Stimulated activated CD4-positive, alpha-beta T cell treated with anti-CD3 and anti-CD28 coated beads, Interleukin-1b, Interleukin-23, amount 100 ng/mL, for 4 hours (primary cell): ENCODE results near the gene ZNF672.

Experiments
- DNase-seq, 2 donors: peaks; one replicate each; pipeline ENCODE4 v3.0.0-alpha.2; 2020; ENCODE audit warnings: low read depth in 2 of 2

The ZNF672 gene

GRCh38 chr1:248834343-248834940 is 3.6 kb upstream of the ZNF672 start:
- no peak for DNase-seq

GRCh38 chr1:248837045-248837780 is 811 bp upstream of the ZNF672 start:
- no peak for DNase-seq

GRCh38 chr1:248838357-248839167 is 538 bp downstream of the ZNF672 start:
- peak; percentile 77 to 79 for DNase-seq

GRCh38 chr1:248839168-248839555 is 1.1 kb downstream of the ZNF672 start:
- no peak for DNase-seq

- DNase-seq: no peak
Measured at GRCh38 chr1:248840946-248841345, 2.9 kb downstream of the ZNF672 start.

- DNase-seq: no peak
Measured at GRCh38 chr1:248841702-248842395, 3.8 kb downstream of the ZNF672 start.

- no peak for DNase-seq
Measured at GRCh38 chr1:248842781-248843331, 4.8 kb downstream of the ZNF672 start.

GRCh38 chr1:248843687-248844086 is 5.7 kb downstream of the ZNF672 start:
- DNase-seq: no peak

- DNase-seq: no peak
Measured at GRCh38 chr1:248844526-248844925, 6.5 kb downstream of the ZNF672 start.

- DNase-seq: no peak
Measured at GRCh38 chr1:248847181-248847955, 9.3 kb downstream of the ZNF672 start.

GRCh38 chr1:248847956-248848561 is 10.0 kb downstream of the ZNF672 start:
- DNase-seq: no peak

GRCh38 chr1:248848602-248849001 is 10.6 kb downstream of the ZNF672 start:
- no peak for DNase-seq

- no peak for DNase-seq
Measured at GRCh38 chr1:248849152-248849551, 11.1 kb downstream of the ZNF672 start.

- DNase-seq: no peak
Measured at GRCh38 chr1:248849637-248850036, 11.6 kb downstream of the ZNF672 start.

GRCh38 chr1:248850124-248850523 is 12.1 kb downstream of the ZNF672 start:
- DNase-seq: no peak

GRCh38 chr1:248850536-248851251 is 12.7 kb downstream of the ZNF672 start:
- DNase-seq: no peak

GRCh38 chr1:248851390-248851789 is 13.4 kb downstream of the ZNF672 start:
- no peak for DNase-seq

- no peak for DNase-seq
Measured at GRCh38 chr1:248852481-248853405, 14.7 kb downstream of the ZNF672 start.
